HG03097 (cell line): ENCODE results near the gene TMEM9.
"Not testable (repeated sequence)": the region's sequence is repeated elsewhere in the genome, so short reads cannot be mapped to it uniquely, and the experiment has no call there.

Source experiments
- ATAC-seq: cut with Tn5 transposase; IDR thresholded peaks from one replicate; pipeline ENCODE4 v1.9.1; 2021; ENCODE audit not compliant: unreplicated experiment, low FRiP score

Gene TMEM9

GRCh38 chr1:201175820-201176500 is 21.7 kb upstream of the TMEM9 start:
- no peak for ATAC-seq

DNA sequence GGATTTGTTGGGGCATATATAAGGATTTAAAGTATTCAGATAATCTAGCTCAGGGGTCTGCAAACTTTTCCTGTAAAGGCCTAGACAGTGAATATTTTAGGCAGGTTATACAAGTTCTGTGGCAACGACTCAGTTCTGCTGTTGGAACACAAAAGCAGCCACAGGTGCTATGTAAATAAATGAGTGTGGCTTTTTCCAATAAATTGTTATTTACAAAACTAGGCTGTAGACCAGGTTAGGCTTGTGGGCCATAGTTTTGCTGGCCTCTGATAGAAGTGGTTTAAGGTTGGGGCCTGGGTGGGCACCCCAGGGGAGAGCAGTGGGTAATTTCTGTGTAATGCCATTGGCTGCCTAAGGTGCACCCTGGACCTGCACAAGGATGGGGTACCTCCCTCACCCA is 19.5 kb upstream of the TMEM9 start:
- no peak for ATAC-seq

DNA sequence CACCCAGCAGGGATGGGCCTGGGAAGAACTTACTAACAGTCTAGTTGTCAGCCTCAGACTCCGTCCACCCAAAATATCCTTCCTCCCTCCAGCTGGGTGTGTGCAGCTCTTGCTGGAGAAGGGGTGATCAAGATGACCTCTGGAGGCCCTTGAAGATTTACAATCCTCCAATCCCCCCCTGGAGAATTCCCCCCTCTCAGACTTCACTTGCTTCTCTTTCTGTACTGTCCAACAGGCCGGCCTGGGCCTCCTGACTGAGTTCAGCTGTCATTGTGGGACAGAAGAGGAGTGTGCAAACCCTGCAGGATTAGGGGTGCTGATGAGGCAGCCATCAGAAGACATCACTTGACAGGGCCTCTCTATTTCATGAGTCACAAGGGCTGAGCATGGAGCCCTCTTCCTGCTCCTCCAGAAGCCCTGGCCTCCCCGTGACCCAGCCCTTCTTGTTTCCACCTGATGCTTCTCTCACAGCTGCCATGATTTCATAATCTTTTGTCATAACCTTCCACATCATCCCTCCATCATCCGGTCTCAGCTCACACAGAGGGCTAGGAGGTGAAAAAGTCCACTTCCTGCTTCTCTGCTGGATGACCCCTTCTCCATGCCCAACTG is 18.8 kb upstream of the TMEM9 start:
- ATAC-seq, result no peak

DNA sequence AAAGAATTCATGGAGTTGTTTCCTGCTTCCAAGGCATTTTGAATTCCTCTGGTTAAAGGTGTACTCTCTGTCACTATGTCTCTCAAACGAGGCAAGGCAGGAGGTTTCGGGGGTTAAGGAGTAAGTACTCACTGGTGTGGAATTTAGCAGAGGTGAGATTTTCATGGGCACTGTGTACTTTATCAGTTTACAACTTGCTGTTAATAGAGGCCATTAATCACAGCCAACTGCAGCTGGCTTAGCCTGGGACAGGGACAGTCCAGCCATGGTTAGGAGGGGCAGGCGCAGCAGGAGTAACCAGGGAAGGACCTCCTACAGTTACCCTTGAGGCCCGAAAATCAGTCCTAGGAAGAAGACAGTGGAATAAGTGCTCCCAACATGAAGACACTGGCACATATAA is 18.1 kb upstream of the TMEM9 start:
- ATAC-seq, result no peak

DNA sequence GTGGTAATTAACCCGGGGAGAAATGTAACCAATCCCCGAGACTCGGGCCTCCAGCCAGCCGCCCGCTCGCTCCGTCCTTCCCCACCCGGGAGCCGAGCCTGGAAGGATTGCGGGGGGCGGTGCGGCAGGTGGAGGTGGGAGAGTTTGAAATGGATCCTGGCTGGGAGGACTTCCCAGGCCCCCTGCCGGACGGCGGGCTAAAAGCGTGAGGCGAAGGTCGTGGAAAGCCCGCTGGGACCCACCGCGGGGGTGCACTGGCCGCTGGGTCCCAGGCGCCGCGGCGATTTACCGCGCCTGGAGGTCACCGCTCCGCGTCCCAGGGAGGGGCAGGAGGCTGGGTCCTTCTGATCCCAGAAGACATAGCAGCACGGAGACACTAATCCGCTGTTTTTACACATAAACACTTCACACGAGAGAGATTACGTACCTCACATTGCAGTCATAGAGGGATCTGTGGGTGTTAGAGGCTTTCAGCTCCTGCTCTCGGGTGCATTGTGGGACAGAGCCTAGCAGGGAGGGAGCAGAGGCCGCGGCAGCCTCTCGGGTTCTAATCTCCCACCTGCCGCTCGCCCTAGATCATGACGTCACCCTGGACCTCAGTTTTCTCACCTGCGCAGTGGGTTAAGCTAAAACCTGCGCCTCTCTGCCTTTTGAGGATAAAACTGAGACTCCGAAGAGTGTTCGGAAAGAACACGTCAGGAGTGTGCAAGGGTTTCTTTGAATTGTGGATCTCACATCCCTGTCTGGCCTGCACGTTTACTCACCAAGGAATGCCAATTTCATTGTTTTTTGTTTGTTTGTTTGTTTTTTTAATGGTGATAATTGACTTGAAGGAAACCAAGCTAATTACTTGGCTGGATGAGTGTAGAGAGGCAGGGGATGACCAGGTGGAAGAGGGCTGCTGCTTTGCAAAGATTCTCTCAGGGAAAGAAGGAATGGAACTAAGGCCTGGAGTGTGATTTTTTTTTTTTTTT is 17.1 kb upstream of the TMEM9 start:
- no peak for ATAC-seq

GRCh38 chr1:201170533-201171062 is 16.3 kb upstream of the TMEM9 start:
- peak; percentile 88 for ATAC-seq

GRCh38 chr1:201169971-201170532 is 15.8 kb upstream of the TMEM9 start:
- ATAC-seq, result no peak

DNA sequence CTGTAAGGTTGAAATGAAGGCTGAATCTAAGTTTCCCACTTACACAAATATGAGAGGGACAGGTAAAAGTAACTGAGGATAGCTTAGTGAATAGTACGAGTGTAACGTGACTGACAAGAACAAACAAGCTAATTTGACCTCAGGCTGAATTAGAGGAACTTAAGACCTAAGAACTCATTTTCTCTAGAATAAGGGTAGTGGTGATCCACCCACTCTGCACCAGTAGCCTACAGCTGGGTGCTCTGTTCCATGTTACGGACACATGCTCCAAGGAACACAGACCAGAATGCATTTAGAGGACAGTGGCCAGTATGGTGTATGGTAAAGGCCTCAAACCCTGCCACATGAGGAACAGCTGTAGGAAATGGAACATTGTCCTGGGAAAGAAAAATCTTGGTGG is 14.9 kb upstream of the TMEM9 start:
- no peak for ATAC-seq

- no peak for ATAC-seq
Observed at GRCh38 chr1:201167041-201167991, 13.0 kb upstream of the TMEM9 start.

DNA sequence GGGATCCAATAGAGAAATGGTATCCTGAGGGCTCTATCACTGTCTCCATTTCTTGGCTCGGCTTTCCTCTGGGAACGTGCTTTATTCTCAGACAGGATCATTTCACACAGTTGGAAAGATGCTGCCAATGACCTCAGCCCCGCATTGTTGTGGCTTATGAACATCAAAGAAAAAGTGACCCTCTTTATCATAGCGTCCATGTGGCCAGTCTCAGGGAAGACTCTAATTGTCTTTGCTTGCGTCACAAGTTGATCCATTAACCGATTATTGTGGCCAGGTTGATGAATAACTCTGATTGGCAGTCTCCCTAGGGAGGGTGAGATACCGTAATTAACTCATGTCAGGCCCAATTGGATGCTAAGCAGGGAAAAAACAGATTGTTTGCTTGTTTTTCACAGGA is 10.4 kb upstream of the TMEM9 start:
- no peak for ATAC-seq

DNA sequence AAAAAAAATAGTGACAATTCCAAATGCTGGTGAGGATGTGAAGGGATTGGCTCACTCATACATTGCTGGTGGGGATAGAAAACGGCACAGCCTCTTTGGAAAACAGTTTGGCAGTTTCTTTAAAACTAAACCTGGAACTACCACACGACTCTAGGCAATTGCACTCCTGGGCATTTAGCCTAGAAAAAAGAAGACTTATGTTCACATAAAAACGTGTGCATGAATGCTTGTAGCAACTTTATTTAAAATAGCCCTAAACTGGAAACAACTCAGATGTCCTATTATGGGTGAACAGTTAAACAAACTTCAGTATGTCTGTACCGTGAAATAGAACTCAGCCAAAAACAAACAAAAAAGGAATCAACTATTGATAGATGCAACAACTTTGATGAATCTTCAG is 9.4 kb upstream of the TMEM9 start:
- no peak for ATAC-seq

DNA sequence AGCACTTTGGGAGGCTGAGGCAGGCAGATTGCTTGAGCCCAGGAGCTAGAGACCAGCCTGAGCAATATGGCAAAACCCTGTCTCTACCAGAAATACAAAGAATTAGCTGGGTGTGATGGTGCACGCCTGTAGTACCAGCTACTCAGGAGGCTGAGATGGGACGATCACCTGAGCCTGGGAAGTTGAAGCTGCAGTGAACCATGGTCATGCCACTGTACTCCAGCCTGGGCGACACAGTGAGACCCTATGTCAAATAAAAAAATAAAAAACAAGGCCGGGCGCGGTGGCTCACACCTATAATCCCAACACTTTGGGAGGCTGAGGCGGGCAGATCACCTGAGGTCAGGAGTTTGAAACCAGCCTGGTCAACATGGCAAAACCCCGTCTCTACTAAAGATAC is 8.8 kb upstream of the TMEM9 start:
- not testable (repeated sequence) for ATAC-seq

- no peak for ATAC-seq
Observed at GRCh38 chr1:201157949-201158348, 3.7 kb upstream of the TMEM9 start.

- no peak for ATAC-seq
Observed at GRCh38 chr1:201156819-201157218, 2.5 kb upstream of the TMEM9 start.

- no peak for ATAC-seq
Observed at GRCh38 chr1:201156346-201156745, 2.1 kb upstream of the TMEM9 start.

GRCh38 chr1:201155354-201155753 is 1.1 kb upstream of the TMEM9 start:
- ATAC-seq, result no peak

GRCh38 chr1:201153474-201154388 is 543 bp downstream of the TMEM9 start:
- peak; percentile 49 for ATAC-seq

- no peak for ATAC-seq
Observed at GRCh38 chr1:201149400-201149799, 4.9 kb downstream of the TMEM9 start.
